Stimulated activated CD8-positive, alpha-beta memory T cell treated with anti-CD3 and anti-CD28 coated beads, Interleukin-15, amount 100 ng/mL, for 4 hours (primary cell): ENCODE data around the gene AGAP1.

Experiments used
- DNase-seq, 2 donors: peaks; one replicate each; pipeline ENCODE4 v3.0.0-alpha.2; 2020; ENCODE audit warnings: low read depth in 2 of 2

Gene AGAP1

GRCh38 chr2:235709969-235710879 lies 216.4 kb downstream of the AGAP1 start:
- DNase-seq: no peak

DNA sequence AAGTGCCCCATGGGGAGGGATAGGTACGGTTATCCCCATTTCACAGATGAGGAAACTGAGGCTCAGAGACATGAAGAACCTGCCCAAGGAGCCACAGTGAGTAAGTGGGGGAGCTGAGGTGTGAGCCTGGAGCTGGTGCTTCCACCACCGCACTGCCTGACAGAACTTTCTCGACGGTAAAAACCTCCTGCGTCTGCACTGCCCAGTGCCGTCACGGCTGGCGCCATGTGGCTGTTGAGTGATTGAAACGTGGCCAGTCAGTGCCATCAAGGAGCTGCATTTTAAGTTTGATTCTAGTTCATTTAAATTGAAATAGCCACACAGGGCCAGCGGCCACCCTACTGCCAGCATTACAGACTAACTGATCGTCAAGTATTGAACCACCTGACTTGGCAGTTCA lies 217.1 kb downstream of the AGAP1 start:
- DNase-seq: no peak

- no peak for DNase-seq
These were observed 217.7 kb downstream of the AGAP1 start for GRCh38 chr2:235711527-235711926.

DNA sequence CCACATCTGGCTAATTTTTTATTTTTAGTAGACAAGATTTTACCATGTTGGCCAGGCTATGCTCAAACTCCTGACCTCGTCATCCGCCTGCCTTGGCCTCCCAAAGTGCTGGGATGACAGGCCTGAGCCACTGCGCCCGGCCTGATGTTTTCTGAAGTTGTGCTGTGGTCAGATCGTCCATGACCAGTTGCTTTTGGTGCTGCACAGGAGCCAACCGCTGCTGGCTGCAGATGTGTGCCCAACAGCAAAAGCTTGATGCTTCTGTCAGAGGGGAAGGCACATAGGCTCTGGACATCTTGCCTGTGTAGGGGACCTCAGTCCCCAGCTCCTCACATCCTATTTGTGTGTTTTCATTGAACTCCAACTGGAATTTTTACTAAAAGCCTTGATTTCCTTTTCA lies 218.3 kb downstream of the AGAP1 start:
- no peak for DNase-seq

DNA sequence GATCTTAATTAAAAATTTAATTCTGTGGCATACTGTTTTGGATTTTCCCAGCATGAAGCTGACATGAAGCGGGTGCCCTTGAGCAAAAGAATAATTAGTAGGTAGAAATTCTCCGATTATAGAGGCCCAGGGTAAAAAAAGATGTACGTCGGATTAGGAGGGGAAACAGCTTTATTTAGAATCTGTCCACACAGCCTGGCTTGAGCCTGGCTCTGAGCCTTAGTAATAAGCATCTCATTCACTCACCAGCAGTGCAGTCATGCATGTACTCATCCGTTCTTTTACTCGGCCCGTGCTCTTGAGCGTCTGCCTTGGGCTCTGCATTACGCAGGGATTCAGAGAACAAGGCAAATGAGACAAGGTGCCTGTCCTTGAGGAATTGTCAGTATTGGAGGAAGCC lies 219.3 kb downstream of the AGAP1 start:
- DNase-seq: no peak

GRCh38 chr2:235715601-235716000 lies 221.8 kb downstream of the AGAP1 start:
- DNase-seq: no peak

GRCh38 chr2:235716875-235717496 lies 223.1 kb downstream of the AGAP1 start:
- no peak for DNase-seq

DNA sequence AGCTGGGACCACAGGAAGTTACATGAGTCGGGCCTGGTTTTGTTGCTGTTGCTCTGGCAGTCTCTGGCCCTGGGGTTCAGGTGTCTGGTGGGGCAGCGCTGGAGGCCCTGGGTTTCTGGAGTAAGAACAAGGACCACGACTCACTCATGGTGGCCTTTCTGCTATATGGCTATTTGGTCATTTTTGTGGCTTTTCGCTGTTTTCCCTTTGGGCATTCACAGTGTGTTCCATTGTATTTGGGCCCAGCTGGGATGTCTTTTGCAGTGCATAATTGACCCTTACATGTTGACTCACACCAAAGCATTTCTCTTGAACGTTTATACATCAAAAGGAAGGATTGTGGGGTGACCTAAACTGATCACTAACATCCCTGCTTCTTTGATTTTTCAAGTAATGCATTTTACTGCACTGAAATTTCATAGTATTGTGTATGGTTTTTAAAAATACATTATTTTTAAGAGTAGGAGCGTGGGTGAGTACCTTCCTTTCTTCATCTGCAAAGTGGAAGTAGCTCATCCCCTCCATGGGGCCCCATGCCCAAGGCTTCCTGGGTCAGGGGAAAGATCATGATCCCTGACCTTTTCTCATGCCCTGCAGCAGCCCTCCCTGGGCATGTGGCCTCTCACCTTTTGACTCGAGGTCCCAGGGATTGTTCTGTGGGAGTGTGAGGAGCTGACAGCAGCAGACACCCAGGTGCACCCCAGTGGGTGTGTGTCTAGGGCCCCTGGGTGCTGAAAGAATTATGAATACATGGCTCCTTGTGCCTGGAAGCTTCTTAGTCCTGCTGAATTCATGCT lies 225.5 kb downstream of the AGAP1 start:
- no peak for DNase-seq

DNA sequence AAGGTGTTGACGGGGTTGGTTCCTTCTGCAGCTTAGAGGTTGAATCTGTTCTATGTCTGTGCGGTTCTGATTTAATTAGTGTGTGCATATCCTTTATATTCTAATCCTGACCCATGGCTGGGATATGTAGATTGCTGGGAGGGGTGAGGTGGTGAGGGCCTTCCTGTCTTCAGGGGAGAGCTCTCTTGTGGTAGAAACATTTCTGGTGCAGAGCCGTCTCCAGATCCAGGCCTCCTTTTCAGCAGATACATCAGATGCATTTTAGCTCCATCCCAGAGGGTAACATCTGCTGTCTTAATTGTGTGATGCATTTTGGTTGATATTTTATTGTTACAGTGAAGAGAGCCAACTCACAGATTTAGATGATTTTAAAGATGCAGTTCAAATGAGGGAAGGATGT lies 227.8 kb downstream of the AGAP1 start:
- no peak for DNase-seq

GRCh38 chr2:235722869-235723268 lies 229.0 kb downstream of the AGAP1 start:
- no peak for DNase-seq

- no peak for DNase-seq
These were observed 229.5 kb downstream of the AGAP1 start for GRCh38 chr2:235723371-235723770.

- DNase-seq: no peak
These were observed 230.1 kb downstream of the AGAP1 start for GRCh38 chr2:235723811-235724465.

DNA sequence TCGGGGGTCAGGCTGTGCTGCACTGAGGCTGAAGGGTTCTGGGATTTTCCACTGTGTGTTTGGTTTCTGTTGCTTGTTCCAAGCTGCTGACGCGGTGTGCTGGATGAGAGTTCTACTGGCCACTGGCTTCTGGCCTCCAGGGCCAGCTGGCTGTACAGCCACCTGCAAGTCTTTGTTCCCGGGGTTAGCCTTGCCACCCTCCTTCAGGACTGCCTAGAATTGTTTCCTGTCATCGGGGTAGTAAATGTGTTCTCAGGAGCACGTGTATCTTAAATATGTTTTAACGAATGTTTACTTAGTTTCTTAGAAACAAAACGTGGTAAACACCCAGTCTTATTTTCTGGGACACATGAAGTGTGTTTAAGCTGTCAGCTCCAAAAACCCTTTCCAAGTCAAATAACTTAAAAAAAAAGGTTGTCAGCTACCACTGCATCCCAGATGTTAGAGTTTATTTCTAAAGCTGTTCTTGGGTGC lies 231.2 kb downstream of the AGAP1 start:
- DNase-seq: no peak

- DNase-seq: no peak
These were observed 232.0 kb downstream of the AGAP1 start for GRCh38 chr2:235725841-235726240.

GRCh38 chr2:235726554-235726953 lies 232.7 kb downstream of the AGAP1 start:
- DNase-seq: no peak

- no peak for DNase-seq
These were observed 233.3 kb downstream of the AGAP1 start for GRCh38 chr2:235727174-235727573.

GRCh38 chr2:235727891-235728799 lies 234.3 kb downstream of the AGAP1 start:
- no peak for DNase-seq

GRCh38 chr2:235728800-235729556 lies 235.1 kb downstream of the AGAP1 start:
- no peak for DNase-seq

- DNase-seq: no peak
These were observed 235.7 kb downstream of the AGAP1 start for GRCh38 chr2:235729557-235729947.

GRCh38 chr2:235730115-235730514 lies 236.3 kb downstream of the AGAP1 start:
- DNase-seq: no peak
